ENCODE measurements around the gene OR4E2.

OR4E2 gene

DNA sequence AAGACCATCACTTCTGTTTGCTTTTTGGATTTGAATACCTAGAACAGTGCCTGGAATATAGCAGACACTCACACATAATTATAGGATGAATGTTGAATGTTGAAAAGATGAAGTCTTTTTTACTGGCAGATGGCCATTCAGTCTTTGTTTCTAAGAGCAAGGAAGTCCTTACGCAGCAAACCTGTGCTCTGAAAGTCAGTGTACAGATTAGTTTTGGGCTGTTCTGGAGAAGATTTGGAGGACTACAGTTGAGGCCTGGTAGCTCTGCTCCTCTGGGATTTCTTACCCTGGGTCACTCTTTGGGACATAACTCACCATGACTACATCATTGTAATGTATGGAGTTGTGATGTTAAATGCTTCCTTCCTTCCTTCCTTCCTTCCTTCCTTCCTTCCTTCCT is 3.3 kb downstream of the OR4E2 start:
- POLR2A ChIA-PET, result no interaction called here
- TF ChIP-seq, protein P1, sequence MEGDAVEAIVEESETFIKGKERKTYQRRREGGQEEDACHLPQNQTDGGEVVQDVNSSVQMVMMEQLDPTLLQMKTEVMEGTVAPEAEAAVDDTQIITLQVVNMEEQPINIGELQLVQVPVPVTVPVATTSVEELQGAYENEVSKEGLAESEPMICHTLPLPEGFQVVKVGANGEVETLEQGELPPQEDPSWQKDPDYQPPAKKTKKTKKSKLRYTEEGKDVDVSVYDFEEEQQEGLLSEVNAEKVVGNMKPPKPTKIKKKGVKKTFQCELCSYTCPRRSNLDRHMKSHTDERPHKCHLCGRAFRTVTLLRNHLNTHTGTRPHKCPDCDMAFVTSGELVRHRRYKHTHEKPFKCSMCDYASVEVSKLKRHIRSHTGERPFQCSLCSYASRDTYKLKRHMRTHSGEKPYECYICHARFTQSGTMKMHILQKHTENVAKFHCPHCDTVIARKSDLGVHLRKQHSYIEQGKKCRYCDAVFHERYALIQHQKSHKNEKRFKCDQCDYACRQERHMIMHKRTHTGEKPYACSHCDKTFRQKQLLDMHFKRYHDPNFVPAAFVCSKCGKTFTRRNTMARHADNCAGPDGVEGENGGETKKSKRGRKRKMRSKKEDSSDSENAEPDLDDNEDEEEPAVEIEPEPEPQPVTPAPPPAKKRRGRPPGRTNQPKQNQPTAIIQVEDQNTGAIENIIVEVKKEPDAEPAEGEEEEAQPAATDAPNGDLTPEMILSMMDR (IDR thresholded peaks at IDR 0.05; ENCODE audit: insufficient read depth, low read length, missing control alignments), result no peak
- DNase-seq (ENCODE audit: low read depth, low spot score), result no peak
- CTCF ChIA-PET, result no interaction called here
- H3K4me3 ChIP-seq (ENCODE audit: low read depth, low read length), result no peak overlapping the region

DNA sequence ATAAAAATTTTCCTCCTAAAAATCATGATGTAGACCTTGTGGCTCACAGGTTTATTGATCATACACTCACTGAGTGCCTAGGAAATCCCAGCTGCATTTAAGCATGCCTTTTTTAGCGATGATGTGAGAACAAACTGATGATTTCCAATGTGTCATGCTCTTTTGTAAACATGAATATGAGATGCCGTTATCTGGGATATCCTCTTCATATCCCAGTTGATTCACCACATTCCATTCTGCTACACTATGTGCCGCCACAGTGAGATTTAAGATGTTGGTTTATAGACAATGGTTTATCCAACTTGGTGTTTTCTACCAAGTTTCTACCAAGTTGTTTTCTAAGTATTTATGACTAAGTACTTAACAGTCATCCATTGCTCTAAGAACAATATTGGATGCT is 14.7 kb downstream of the OR4E2 start:
- ChIA-PET POLR2A (no interaction called here), CTCF (no interaction called here)
- DNase-seq (ENCODE audit: low read depth, low spot score), result no peak

GRCh38 chr14:21669284-21669683 is 15.6 kb downstream of the OR4E2 start:
- ChIA-PET POLR2A (no interaction called here), CTCF (no interaction called here)
- DNase-seq (ENCODE audit: low read depth, low spot score), result no peak
- no peak overlapping the region for H3K4me3 ChIP-seq (ENCODE audit: low read depth, low read length)
- TF ChIP-seq, protein P1 (IDR thresholded peaks at IDR 0.05; ENCODE audit: insufficient read depth, low read length, missing control alignments), result no peak

More for the DNA sequence above, 14.7 kb downstream of the OR4E2 start:
- H3K4me3 ChIP-seq (ENCODE audit: low read depth, low read length), result no peak overlapping the region
- TF ChIP-seq, protein P1 (IDR thresholded peaks at IDR 0.05; ENCODE audit: insufficient read depth, low read length, missing control alignments), result no peak

DNA sequence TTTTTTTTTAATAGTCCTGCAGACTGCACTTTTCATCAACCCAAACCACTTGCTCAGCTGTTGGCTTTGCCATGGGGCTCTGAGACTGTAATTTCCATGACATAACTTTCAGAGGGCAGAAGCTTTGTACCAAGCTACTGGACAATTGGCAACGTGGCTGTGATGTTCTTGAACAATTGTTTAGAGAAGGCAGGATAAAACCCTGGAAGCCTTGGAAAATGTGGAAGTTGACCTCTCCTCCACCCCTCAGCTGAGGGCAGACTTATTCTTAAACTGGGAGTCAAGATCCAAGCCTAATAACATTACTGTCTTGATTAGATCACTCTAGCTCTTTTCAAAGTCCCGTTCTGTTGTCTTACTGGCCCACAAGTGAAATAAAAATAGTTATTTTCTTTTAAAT is 17.7 kb downstream of the OR4E2 start:
- ChIA-PET CTCF (no interaction called here), POLR2A (no interaction called here)
- TF ChIP-seq, protein P1 (IDR thresholded peaks at IDR 0.05; ENCODE audit: insufficient read depth, low read length, missing control alignments), result no peak
- DNase-seq (ENCODE audit: low read depth, low spot score), result no peak
- H3K4me3 ChIP-seq (ENCODE audit: low read depth, low read length), result no peak overlapping the region

GRCh38 chr14:21672116-21672515 is 18.5 kb downstream of the OR4E2 start:
- TF ChIP-seq, protein P1 (IDR thresholded peaks at IDR 0.05; ENCODE audit: insufficient read depth, low read length, missing control alignments), result no peak
- POLR2A ChIA-PET, result no interaction called here
- H3K4me3 ChIP-seq (ENCODE audit: low read depth, low read length), result no peak overlapping the region
- DNase-seq (ENCODE audit: low read depth, low spot score), result no peak
- CTCF ChIA-PET, result no interaction called here

GRCh38 chr14:21673718-21674117 is 20.1 kb downstream of the OR4E2 start, which contains the start of gene OR4E1:
OR4E1 (minus strand) TSS chr14:21673818; CDS start chr14:21670935, 2,883 bp downstream.
- DNase-seq (ENCODE audit: low read depth, low spot score), result no peak
- ChIA-PET POLR2A (no interaction called here), CTCF (no interaction called here)

More at GRCh38 chr14:21673718-21674117, 20.1 kb downstream of the OR4E2 start, which contains the start of gene OR4E1:
- H3K4me3 ChIP-seq (ENCODE audit: low read depth, low read length), result no peak within 1 kb of the TSS
- TF ChIP-seq, protein P1 (IDR thresholded peaks at IDR 0.05; ENCODE audit: insufficient read depth, low read length, missing control alignments), result no peak
